A549 treated with Mapracorat at 1 μM for 4 hours (cell line): ENCODE data around the gene APP. TPM values are rescaled to one million over a fixed set of nuclear protein-coding genes. Genes with fewer than 3 reads are reported as not detected.

Source experiments
- total RNA-seq: library from RNA; stranded (reverse); fragments of 200-300 nt; extraction: Qiagen RNA extraction; gene quantifications from 5 replicates; pipeline ENCODE4 v1.2.3, GENCODE V29; 2022

Gene APP
- 256 to 307 TPM (median 281 TPM) in 5 replicates for total RNA-seq

GRCh38 chr21:26170471-26171257, at the start of gene APP:
Gene APP (minus strand): TSS chr21:26170770. CDS start chr21:26170620, 150 bp downstream.

